Measurements from ENCODE around the gene PAPPA. TPM values are rescaled to one million over a fixed set of nuclear protein-coding genes. Genes with fewer than 3 reads are reported as not detected.

The PAPPA gene
- total RNA-seq, 1 donor from 2014 or later: 5.7 TPM

- no peak for DNase-seq (ENCODE audit: low spot score)
Observed at GRCh38 chr9:116308076-116308475, 154.5 kb downstream of the PAPPA start.

GRCh38 chr9:116309900-116310611 lies 156.5 kb downstream of the PAPPA start:
- no peak for DNase-seq (ENCODE audit: low spot score)

- no peak for DNase-seq (ENCODE audit: low spot score)
Observed at GRCh38 chr9:116312221-116312620, 158.6 kb downstream of the PAPPA start.

- DNase-seq (ENCODE audit: low spot score): no peak
Observed at GRCh38 chr9:116313638-116314037, 160.0 kb downstream of the PAPPA start.

GRCh38 chr9:116316246-116316645 lies 162.7 kb downstream of the PAPPA start:
- DNase-seq (ENCODE audit: low spot score): no peak

GRCh38 chr9:116317503-116317902 lies 163.9 kb downstream of the PAPPA start:
- no peak for DNase-seq (ENCODE audit: low spot score)

GRCh38 chr9:116318468-116319374 lies 165.1 kb downstream of the PAPPA start:
- DNase-seq (ENCODE audit: low spot score): no peak

- DNase-seq (ENCODE audit: low spot score): no peak
Observed at GRCh38 chr9:116319480-116319879, 165.9 kb downstream of the PAPPA start.

- no peak for DNase-seq (ENCODE audit: low spot score)
Observed at GRCh38 chr9:116320290-116320689, 166.7 kb downstream of the PAPPA start.

GRCh38 chr9:116322521-116322920 lies 168.9 kb downstream of the PAPPA start:
- DNase-seq (ENCODE audit: low spot score): no peak

- DNase-seq (ENCODE audit: low spot score): no peak
Observed at GRCh38 chr9:116323012-116323411, 169.4 kb downstream of the PAPPA start.

GRCh38 chr9:116323571-116323970 lies 170.0 kb downstream of the PAPPA start:
- no peak for DNase-seq (ENCODE audit: low spot score)

- DNase-seq (ENCODE audit: low spot score): no peak
Observed at GRCh38 chr9:116325924-116326323, 172.3 kb downstream of the PAPPA start.

- DNase-seq (ENCODE audit: low spot score): no peak
Observed at GRCh38 chr9:116327701-116328405, 174.3 kb downstream of the PAPPA start.

- DNase-seq (ENCODE audit: low spot score): no peak
Observed at GRCh38 chr9:116329470-116329869, 175.9 kb downstream of the PAPPA start.

GRCh38 chr9:116331241-116331640 lies 177.7 kb downstream of the PAPPA start:
- DNase-seq (ENCODE audit: low spot score): no peak

- DNase-seq (ENCODE audit: low spot score): no peak
Observed at GRCh38 chr9:116332090-116332489, 178.5 kb downstream of the PAPPA start.

- no peak for DNase-seq (ENCODE audit: low spot score)
Observed at GRCh38 chr9:116333254-116333653, 179.7 kb downstream of the PAPPA start.

GRCh38 chr9:116334546-116335150 lies 181.1 kb downstream of the PAPPA start:
- no peak for DNase-seq (ENCODE audit: low spot score)

GRCh38 chr9:116335392-116335791 lies 181.8 kb downstream of the PAPPA start:
- DNase-seq (ENCODE audit: low spot score): no peak

- DNase-seq (ENCODE audit: low spot score): no peak
Observed at GRCh38 chr9:116336133-116336862, 182.7 kb downstream of the PAPPA start.
